Pancreas (tissue), 10 donors: ENCODE results near the gene HRH3. TPM values are rescaled to one million over a fixed set of nuclear protein-coding genes. Genes with fewer than 3 reads are reported as not detected.
A peak's percentile ranks its signal among the peaks of the same experiment; 100 is the strongest.

Experiments used
- ATAC-seq, 4 donors: fragments of 200-7000 bp; cut with Tn5 transposase; one replicate each; pipeline versions ENCODE4 v1.8.0 to v1.9.1; 2020; ENCODE audit warnings: mild to moderate bottlenecking in 4 of 4, moderate library complexity in 4 of 4
- DNase-seq, 6 donors: peaks; one replicate each; pipeline ENCODE4 v3.0.0-alpha.2; 2020
- FAIRE-seq: peaks from 2 replicates; lab custom pipeline; 2012; peaks lifted over from hg19 to GRCh38; lab: Jason Lieb, UNC
- H3K27ac ChIP-seq, 4 donors: fragments of 200-600 bp; sonication (generic); 1 replicate in 3 of 4; 2 replicates in 1 of 4; pipeline versions ENCODE4 v1.5.0 to v1.8.0; 2020
- H3K27me3 ChIP-seq, 4 donors: fragments of 200-600 bp; one replicate each; pipeline ENCODE4 v1.8.0; 2021
- H3K36me3 ChIP-seq, 3 donors: fragments of 200-600 bp; sonication (generic) in 1 of 3; one replicate each; pipeline versions ENCODE4 v1.5.0 to v1.8.0; 2020 to 2021
- H3K4me1 ChIP-seq, 3 donors: fragments of 200-600 bp; one replicate each; pipeline ENCODE4 v1.8.0; 2021
- H3K4me3 ChIP-seq, 4 donors: fragments of 200-600 bp; sonication (generic) in 2 of 4; one replicate each; pipeline versions ENCODE4 v1.5.0 to v1.8.0; 2020 to 2021
- H3K9me3 ChIP-seq, 4 donors: fragments of 200-600 bp; one replicate each; pipeline ENCODE4 v1.8.0; 2021
- WGBS, 2 donors: extraction: QIAGEN DNeasy Blood & Tissue Kit; methylation state at CpG; one replicate each; pipeline ENCODE4 v1.1.7; 2013; 5-methylcytosine and 5-hydroxymethylcytosine counted together
- intact Hi-C, 3 donors: fragments of 100-400 bp; cut with DNase I; formaldehyde crosslinking; loops; one replicate each; pipeline versions ENCODE4 v1.11.1 to v1.14.2; 2022
- polyA plus RNA-seq, 2 donors: library from polyadenylated mRNA; stranded (reverse); fragments of 200-250 nt; gene quantifications; one replicate each; pipeline ENCODE4 v1.2.3, GENCODE V29; 2013
- total RNA-seq, 6 donors: library from RNA; stranded (reverse); fragmentation: NEBNext Ultra II Directional in 4 of 6; extraction: Animal tissue kit (Norgen Biotek cat#: 25700) in 4 of 6; gene quantifications; one replicate each; pipeline versions ENCODE4 v1.2.1 to v1.2.4, GENCODE V29; 2021 to 2023
- TF ChIP-seq, protein P1 (sequence below), 4 donors: fragments of 200-600 bp; sonication (generic) in 3 of 4; IDR thresholded peaks; one replicate each; pipeline versions ENCODE4 v1.5.0 to v1.8.0; 2021; ENCODE audit warnings: antibody characterized with exemption in 4 of 4
- donor health status: healthy with polysubstance abuse.
- donor health status: DM: no; HTN: no; CAD: no; lungs with moderate emphysema.
- donor health status: DM: no; HTN: no; CAD: no.
- donor health status: control.
- donor health status: control.
- donor health status: Bipolar disorder and iron deficiency.
- donor health status: DM: yes; HTN: yes; CAD: no.
- donor health status: DM: no; HTN: no; CAD: no.
- donor health status: DM: no; HTN: no; CAD: no.
- donor health status: DM: yes; HTN: yes; CAD: no.

HRH3 gene
- total and polyA plus RNA-seq, 8 donors, result 0.02 to 0.08 (median 0.04) TPM; not detected in 5

DNA sequence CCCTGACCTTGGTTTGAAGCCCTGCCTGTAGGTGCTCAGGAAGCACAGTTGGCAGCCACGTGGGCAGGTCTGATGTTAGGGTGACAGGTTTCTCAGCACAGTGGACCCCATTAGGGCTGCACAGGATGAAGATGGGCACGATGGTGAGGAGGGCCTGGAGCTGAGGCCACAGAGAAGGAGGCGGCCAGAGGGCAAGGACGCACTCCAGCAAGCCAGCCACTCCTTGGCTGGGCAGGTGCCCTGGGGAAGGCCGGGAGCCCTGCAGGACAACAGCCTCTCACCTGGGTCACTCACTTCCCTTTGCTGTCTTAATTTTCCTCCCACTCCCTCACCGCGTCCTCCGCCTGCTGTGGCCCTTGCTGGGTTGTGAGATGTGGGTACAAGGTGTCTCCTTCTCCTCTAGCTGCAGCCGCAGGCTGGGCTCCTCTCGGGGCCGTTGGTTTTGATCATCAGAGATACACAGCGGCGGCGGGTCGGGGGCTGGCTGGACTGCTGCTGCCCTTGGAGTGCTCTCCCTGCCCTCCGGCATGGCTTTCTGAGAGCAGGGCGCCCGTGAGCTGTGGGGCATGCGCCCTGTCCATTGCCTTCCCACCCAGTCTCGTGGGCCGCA lies 23.9 kb upstream of the HRH3 start:
- no peaks in the 10 kb centered on the region for H3K27me3 ChIP-seq
- WGBS, 2 donors, result 33 to 41% methylated on average over 21 of the region's 21 CpGs
- H3K9me3 ChIP-seq, result no peaks in the 10 kb centered on the region
- no peak overlapping the region for H3K4me3 ChIP-seq
- ATAC-seq (peak; percentile 10 to 40 (median 16)), DNase-seq (peak in 5 of 6 donors; percentile 47 to 83 (median 56)), FAIRE-seq (no peak)
- no peaks in the 10 kb centered on the region for H3K36me3 ChIP-seq
- H3K4me1 ChIP-seq, result peaks cover 63 to 75% (median 67%) of the 10 kb centered on the region in 3 donors
- intact Hi-C loops, result no loop called here
- TF ChIP-seq, protein P1, sequence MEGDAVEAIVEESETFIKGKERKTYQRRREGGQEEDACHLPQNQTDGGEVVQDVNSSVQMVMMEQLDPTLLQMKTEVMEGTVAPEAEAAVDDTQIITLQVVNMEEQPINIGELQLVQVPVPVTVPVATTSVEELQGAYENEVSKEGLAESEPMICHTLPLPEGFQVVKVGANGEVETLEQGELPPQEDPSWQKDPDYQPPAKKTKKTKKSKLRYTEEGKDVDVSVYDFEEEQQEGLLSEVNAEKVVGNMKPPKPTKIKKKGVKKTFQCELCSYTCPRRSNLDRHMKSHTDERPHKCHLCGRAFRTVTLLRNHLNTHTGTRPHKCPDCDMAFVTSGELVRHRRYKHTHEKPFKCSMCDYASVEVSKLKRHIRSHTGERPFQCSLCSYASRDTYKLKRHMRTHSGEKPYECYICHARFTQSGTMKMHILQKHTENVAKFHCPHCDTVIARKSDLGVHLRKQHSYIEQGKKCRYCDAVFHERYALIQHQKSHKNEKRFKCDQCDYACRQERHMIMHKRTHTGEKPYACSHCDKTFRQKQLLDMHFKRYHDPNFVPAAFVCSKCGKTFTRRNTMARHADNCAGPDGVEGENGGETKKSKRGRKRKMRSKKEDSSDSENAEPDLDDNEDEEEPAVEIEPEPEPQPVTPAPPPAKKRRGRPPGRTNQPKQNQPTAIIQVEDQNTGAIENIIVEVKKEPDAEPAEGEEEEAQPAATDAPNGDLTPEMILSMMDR (IDR thresholded peaks at IDR 0.05), result no peak
- H3K27ac ChIP-seq, result peak overlapping the region; percentile 65 to 92 (median 81)

DNA sequence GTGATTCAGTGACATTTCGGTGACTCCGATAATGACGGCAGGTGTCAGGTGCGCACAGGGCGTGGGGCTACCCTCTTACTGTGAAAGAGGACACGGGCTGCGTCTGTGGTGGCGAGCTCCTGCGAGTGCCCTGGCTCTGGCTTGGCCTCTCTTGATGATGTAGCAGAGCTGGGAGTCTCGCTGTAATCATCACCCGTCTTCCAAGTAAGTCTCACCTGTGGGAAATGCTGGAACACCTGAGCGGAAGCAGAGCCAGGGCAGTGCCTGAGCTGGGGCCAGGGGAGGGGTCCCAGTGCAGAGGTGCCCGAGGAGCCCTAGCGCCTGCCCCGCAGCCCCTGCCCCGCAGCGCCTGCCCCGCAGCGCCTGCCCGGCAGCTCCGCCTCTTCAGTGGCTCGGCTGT lies 23.0 kb upstream of the HRH3 start:
- Histone ChIP-seq H3K9me3 (no peaks in the 10 kb centered on the region), H3K27ac (peak overlapping the region; percentile 65 to 92 (median 81)), H3K36me3 (no peaks in the 10 kb centered on the region), H3K4me1 (peaks cover 63 to 75% (median 67%) of the 10 kb centered on the region in 3 donors), H3K27me3 (no peaks in the 10 kb centered on the region), H3K4me3 (peak overlapping the region in 1 of 4 donors; percentile 5)
- TF ChIP-seq, protein P1 (IDR thresholded peaks at IDR 0.05), result no peak
- DNase-seq (peak in 4 of 6 donors; percentile 51 to 61 (median 56)), FAIRE-seq (no peak), ATAC-seq (no peak)
- intact Hi-C loops, result no loop called here
- WGBS, 2 donors, result 35 to 48% methylated on average over 22 of the region's 22 CpGs

DNA sequence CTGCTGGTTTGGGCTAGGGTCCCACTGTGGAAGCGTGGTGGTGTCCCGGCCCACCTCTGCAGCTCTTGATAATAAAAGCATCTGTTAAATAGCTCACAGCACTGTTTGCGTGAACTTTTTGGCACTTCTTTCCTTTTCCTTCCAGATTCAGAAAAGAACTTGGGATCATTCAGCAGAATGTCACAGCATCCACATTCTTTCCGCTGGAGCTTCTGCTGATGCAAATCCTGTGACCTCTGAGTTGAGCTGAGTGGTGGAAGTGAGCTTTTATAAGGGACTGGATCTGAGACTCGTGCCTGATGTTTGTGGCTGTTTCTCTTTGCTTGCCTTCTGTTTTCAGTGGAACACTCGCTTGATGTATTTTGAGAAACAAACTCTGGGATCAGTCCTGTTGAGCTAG lies 22.1 kb upstream of the HRH3 start:
- no peaks in the 10 kb centered on the region for H3K9me3 ChIP-seq
- peak overlapping the region in 1 of 4 donors; percentile 5 for H3K4me3 ChIP-seq
- no peaks in the 10 kb centered on the region for H3K27me3 ChIP-seq
- no peaks in the 10 kb centered on the region for H3K36me3 ChIP-seq
- FAIRE-seq (no peak), ATAC-seq (no peak), DNase-seq (peak in 2 of 6 donors; percentile 6 to 11)
- 48 to 55% methylated on average over 6 of the region's 6 CpGs for WGBS, 2 donors
- TF ChIP-seq, protein P1 (IDR thresholded peaks at IDR 0.05), result no peak
- intact Hi-C loops, result no loop called here
- peak overlapping the region in 2 of 4 donors; percentile 40 to 41 for H3K27ac ChIP-seq
- H3K4me1 ChIP-seq, result peaks cover 63 to 72% (median 69%) of the 10 kb centered on the region in 3 donors

DNA sequence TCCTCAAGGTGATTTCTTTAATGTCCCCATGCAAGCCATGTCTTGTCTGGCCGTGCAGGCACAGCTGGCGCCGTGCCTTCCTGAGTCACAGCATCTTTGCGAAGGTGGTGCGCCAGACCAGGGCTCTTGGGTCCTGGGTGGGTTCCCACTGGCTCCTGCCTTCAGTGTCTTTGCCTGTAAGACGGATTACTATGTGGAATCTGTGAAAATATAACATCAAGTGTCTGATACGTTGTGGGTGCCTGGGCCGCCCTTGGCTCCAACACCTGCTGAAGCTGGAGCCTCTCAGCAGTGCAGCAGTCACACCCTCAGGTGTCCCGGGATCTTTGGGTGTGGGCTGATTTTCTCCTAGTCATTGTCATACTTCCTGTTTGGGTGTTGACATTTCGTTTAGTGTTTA lies 21.4 kb upstream of the HRH3 start:
- intact Hi-C loops, result no loop called here
- no peak for ATAC-seq
- peaks cover 56 to 67% (median 63%) of the 10 kb centered on the region in 3 donors for H3K4me1 ChIP-seq

More for the DNA sequence above, 21.4 kb upstream of the HRH3 start:
- no peaks in the 10 kb centered on the region for H3K9me3 ChIP-seq
- no peaks in the 10 kb centered on the region for H3K27me3 ChIP-seq
- WGBS, 2 donors, result 38 to 44% methylated on average over 10 of the region's 10 CpGs
- peak overlapping the region in 3 of 4 donors; percentile 38 to 41 (median 40) for H3K27ac ChIP-seq
- FAIRE-seq (no peak), DNase-seq (peak in 2 of 6 donors; percentile 60 to 62)
- peak overlapping the region in 1 of 4 donors; percentile 14 for H3K4me3 ChIP-seq
- no peaks in the 10 kb centered on the region for H3K36me3 ChIP-seq
- TF ChIP-seq, protein P1 (IDR thresholded peaks at IDR 0.05), result no peak
